Measurements from ENCODE around the gene AGBL4.

DNA sequence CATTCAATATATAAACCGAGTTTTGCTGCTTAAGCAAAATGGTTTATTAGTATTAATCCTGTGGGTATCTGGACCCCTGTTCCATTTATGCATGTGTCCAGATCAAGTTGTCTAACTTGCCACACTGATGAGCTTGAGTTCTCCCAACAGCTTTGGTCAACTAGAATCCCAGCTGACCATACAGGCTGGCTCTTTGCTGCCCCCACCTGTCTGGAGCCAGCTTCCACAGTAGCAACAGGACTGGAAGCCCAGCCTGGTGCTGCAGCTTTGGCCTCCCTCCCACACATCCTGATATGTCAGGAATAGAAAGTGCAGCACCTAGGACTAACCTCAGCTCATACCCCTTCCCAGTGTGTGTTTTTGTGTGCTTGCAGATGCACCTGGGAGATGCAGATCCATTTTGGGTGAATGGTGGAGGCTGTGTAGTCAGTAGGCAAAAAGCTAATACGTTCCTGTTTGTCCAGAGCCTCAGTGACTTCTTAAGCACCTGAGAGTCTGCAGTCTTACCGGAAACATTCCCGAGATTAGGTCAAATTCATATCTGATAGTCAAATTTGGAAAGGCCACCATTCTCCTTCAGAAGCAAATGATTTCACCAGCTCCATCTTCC, 1206.1 kb downstream of the AGBL4 start:
- TF ChIP-seq, protein P1, sequence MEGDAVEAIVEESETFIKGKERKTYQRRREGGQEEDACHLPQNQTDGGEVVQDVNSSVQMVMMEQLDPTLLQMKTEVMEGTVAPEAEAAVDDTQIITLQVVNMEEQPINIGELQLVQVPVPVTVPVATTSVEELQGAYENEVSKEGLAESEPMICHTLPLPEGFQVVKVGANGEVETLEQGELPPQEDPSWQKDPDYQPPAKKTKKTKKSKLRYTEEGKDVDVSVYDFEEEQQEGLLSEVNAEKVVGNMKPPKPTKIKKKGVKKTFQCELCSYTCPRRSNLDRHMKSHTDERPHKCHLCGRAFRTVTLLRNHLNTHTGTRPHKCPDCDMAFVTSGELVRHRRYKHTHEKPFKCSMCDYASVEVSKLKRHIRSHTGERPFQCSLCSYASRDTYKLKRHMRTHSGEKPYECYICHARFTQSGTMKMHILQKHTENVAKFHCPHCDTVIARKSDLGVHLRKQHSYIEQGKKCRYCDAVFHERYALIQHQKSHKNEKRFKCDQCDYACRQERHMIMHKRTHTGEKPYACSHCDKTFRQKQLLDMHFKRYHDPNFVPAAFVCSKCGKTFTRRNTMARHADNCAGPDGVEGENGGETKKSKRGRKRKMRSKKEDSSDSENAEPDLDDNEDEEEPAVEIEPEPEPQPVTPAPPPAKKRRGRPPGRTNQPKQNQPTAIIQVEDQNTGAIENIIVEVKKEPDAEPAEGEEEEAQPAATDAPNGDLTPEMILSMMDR (IDR thresholded peaks at IDR 0.05) = no peak
- no peak for TF ChIP-seq POLR2A (IDR thresholded peaks at IDR 0.05)

Measured in lower leg skin (tissue), 3 donors.